GM12892 (cell line): ENCODE measurements around the gene CLEC18A.

Experiments
- POLR2A ChIP-seq: IDR thresholded peaks from 2 replicates; pipeline ENCODE4 v1.6.1; 2011; ENCODE audit warnings: low read depth, low read length, control low read depth
- POLR2AphosphoS5 ChIP-seq: IDR thresholded peaks from 2 replicates; pipeline ENCODE4 v1.6.1; 2011; ENCODE audit warnings: low read depth, low read length, control low read depth

DNA sequence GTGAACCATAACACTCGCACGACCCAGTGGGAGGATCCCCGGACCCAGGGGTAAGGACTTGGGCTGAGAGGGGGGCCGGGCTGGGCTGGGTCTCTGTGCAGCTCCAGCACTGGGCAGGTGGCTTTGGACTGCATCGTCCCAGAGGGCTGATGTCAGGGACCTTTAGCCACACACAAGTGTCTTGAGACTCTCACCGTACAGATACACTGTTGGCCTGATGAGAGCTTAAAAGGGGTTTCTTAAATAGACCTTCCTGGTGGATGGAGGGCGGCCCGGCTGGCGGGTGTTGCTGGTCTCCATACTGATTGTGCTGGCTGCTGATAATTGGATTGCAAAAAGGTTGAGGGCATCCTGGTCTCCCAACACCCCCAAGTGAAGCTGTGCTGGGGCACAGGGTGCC, 21.7 kb upstream of the CLEC18A start:
- TF ChIP-seq POLR2AphosphoS5 (no peak), POLR2A (no peak)
